K562 (cell line): Measurements from ENCODE around the gene LRRC7. TPM values are rescaled to one million over a fixed set of nuclear protein-coding genes. Genes with fewer than 3 reads are reported as not detected.

ENCODE experiments used
- E2F3 ChIP-seq: fragments of 250-450 bp; sonication (Bioruptor Pico); IDR thresholded peaks from 2 replicates; pipeline ENCODE4 v1.4.0; 2020; ENCODE audit warnings: mild to moderate bottlenecking
- ELF2 ChIP-seq: fragments of 250-450 bp; sonication (Bioruptor Pico); IDR thresholded peaks from 2 replicates; pipeline ENCODE4 v1.5.0; 2021; ENCODE audit warnings: mild to moderate bottlenecking
- EZH2 ChIP-seq: IDR thresholded peaks from 2 replicates; pipeline ENCODE4 v1.6.1; 2012; ENCODE audit warnings: low read depth, mild to moderate bottlenecking, inconsistent platforms, low read length, borderline replicate concordance
- GATA2 ChIP-seq: sonication (generic); formaldehyde crosslinking; IDR thresholded peaks from 2 replicates; pipeline ENCODE4 v1.4.0; 2020; ENCODE audit warnings: mild to moderate bottlenecking, missing genetic modification reagents
- HMGN3 ChIP-seq: IDR thresholded peaks from 2 replicates; pipeline ENCODE4 v1.6.1; 2011; ENCODE audit warnings: borderline replicate concordance, low read depth, mild to moderate bottlenecking, mixed read lengths, low read length; ENCODE audit not compliant: insufficient read length; ENCODE audit errors: extremely low read depth
- IRF2 ChIP-seq: sonication (generic); formaldehyde crosslinking; IDR thresholded peaks from 2 replicates; pipeline ENCODE4 v1.8.1; 2022; ENCODE audit warnings: mild to moderate bottlenecking, missing genetic modification reagents
- SMC3 ChIP-seq: conservative IDR thresholded peaks from 2 replicates; pipeline ENCODE4 v1.6.1; 2011; ENCODE audit warnings: low read depth, low read length, improper control_type of control experiment; ENCODE audit not compliant: insufficient read depth
- TCFL5 ChIP-seq: fragments of 250-450 bp; sonication (Bioruptor Pico); conservative IDR thresholded peaks from 2 replicates; pipeline ENCODE4 v1.6.1; 2021; ENCODE audit warnings: mild to moderate bottlenecking, moderate library complexity, matching md5 sums
- ZBTB34 ChIP-seq: fragments of 250-450 bp; sonication (Bioruptor Pico); IDR thresholded peaks from 2 replicates; pipeline ENCODE4 v1.8.0; 2021; ENCODE audit warnings: mild to moderate bottlenecking, moderate library complexity
- ZFP30 ChIP-seq: fragments of 250-450 bp; sonication (Bioruptor Pico); IDR thresholded peaks from 2 replicates; pipeline ENCODE4 v1.8.0; 2022; ENCODE audit warnings: moderate library complexity, mild to moderate bottlenecking, inconsistent platforms, borderline replicate concordance
- ZNF197 ChIP-seq: fragments of 200-800 bp; sonication (Bioruptor generic); IDR thresholded peaks from 2 replicates; pipeline ENCODE4 v1.6.1; 2016; ENCODE audit warnings: low read depth, missing genetic modification characterization, missing compliant biosample characterization
- ZNF79 ChIP-seq: fragments of 250-450 bp; sonication (Bioruptor Pico); IDR thresholded peaks from 2 replicates; pipeline ENCODE4 v1.4.0; 2020; ENCODE audit warnings: low read depth, mild to moderate bottlenecking, moderate library complexity
- polyA plus RNA-seq, 8 experiments: library from polyadenylated mRNA; depleted of rRNA in 4 of 8; stranded (reverse) in 5 of 8; unstranded in 3 of 8; fragments of >200 nt; fragmentation: Nextera tagmentation in 2 of 8; fragmentation: Illumina TruSeq in 1 of 8; extraction: Ambion mirVana in 2 of 8; extraction: Trizol in 1 of 8; gene quantifications; 2 replicates each; pipeline versions ENCODE4 v1.2.1 to v1.2.3, GENCODE V29; 2011 to 2014; ENCODE audit warnings: inconsistent platforms in 1 of 8, missing spikeins in 1 of 8
- total RNA-seq, 7 experiments: library from RNA; depleted of rRNA in 6 of 7; stranded (reverse); fragments of >200 nt in 6 of 7; fragmentation: Illumina TruSeq in 2 of 7; extraction: Trizol in 2 of 7; gene quantifications; 2 replicates each; pipeline versions ENCODE4 v1.2.1 to v1.2.3, GENCODE V29; 2011 to 2021; ENCODE audit warnings: low replicate concordance in 1 of 7
- TF ChIP-seq, protein P1 (sequence below): fragments of 450-650 bp; IDR thresholded peaks from 2 replicates; pipeline ENCODE4 v1.6.1; 2016; ENCODE audit warnings: low read depth
- TF ChIP-seq, protein P2 (sequence below): sonication (generic); formaldehyde crosslinking; IDR thresholded peaks from 2 replicates; pipeline ENCODE4 v1.8.0; 2022; ENCODE audit warnings: mild to moderate bottlenecking, missing genetic modification reagents, borderline replicate concordance
- TF ChIP-seq, protein P3 (sequence below): sonication (generic); formaldehyde crosslinking; IDR thresholded peaks from 2 replicates; pipeline ENCODE4 v1.8.1; 2022; ENCODE audit warnings: missing genetic modification reagents

Gene LRRC7
- total and polyA plus RNA-seq, 9 of the 15 experiments (the other 6 are each of a cell fraction or from before 2014, with no cell fraction given) = 0.09 to 0.94 (median 0.49) TPM

DNA sequence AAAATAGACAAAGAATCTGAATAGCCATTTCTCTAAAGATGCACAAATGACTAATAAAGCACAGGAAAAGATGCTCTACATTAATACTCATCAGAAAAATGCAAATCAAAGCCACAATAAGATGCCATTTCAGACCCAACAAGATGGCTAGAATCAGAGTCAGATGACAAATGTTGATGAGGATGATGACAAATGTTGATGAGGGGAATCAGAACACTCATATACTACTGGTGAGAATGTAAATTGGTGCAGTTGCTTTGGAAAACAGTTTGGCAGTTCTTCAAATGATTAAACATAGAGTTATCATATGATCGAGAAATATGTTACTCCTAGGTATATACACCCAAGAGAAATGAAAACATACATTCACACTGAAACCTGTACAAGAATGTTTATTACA lies 603.8 kb downstream of the LRRC7 start (continued):
- TF ChIP-seq, protein P1, sequence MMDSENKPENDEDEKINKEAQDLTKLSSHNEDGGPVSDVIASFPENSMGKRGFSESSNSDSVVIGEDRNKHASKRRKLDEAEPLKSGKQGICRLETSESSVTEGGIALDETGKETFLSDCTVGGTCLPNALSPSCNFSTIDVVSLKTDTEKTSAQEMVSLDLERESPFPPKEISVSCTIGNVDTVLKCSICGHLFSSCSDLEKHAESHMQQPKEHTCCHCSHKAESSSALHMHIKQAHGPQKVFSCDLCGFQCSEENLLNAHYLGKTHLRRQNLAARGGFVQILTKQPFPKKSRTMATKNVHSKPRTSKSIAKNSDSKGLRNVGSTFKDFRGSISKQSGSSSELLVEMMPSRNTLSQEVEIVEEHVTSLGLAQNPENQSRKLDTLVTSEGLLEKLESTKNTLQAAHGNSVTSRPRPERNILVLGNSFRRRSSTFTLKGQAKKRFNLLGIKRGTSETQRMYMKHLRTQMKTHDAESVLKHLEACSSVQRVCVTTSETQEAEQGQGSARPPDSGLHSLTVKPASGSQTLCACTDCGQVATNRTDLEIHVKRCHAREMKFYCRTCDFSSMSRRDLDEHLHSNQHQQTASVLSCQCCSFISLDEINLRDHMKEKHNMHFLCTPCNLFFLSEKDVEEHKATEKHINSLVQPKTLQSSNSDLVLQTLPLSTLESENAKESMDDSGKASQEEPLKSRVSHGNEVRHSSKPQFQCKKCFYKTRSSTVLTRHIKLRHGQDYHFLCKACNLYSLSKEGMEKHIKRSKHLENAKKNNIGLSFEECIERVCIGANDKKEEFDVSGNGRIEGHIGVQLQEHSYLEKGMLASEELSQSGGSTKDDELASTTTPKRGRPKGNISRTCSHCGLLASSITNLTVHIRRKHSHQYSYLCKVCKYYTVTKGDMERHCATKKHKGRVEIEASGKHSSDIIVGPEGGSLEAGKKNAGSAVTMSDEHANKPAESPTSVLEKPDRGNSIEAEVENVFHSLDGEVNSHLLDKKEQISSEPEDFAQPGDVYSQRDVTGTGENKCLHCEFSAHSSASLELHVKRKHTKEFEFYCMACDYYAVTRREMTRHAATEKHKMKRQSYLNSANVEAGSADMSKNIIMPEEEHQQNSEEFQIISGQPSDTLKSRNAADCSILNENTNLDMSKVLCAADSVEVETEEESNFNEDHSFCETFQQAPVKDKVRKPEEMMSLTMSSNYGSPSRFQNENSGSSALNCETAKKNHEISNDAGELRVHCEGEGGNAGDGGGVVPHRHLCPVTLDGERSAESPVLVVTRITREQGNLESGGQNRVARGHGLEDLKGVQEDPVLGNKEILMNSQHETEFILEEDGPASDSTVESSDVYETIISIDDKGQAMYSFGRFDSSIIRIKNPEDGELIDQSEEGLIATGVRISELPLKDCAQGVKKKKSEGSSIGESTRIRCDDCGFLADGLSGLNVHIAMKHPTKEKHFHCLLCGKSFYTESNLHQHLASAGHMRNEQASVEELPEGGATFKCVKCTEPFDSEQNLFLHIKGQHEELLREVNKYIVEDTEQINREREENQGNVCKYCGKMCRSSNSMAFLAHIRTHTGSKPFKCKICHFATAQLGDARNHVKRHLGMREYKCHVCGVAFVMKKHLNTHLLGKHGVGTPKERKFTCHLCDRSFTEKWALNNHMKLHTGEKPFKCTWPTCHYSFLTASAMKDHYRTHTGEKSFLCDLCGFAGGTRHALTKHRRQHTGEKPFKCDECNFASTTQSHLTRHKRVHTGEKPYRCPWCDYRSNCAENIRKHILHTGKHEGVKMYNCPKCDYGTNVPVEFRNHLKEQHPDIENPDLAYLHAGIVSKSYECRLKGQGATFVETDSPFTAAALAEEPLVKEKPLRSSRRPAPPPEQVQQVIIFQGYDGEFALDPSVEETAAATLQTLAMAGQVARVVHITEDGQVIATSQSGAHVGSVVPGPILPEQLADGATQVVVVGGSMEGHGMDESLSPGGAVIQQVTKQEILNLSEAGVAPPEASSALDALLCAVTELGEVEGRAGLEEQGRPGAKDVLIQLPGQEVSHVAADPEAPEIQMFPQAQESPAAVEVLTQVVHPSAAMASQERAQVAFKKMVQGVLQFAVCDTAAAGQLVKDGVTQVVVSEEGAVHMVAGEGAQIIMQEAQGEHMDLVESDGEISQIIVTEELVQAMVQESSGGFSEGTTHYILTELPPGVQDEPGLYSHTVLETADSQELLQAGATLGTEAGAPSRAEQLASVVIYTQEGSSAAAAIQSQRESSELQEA = no peak
- no peak for TF ChIP-seq GATA2 (CRISPR knock-in tag)
- TF ChIP-seq TCFL5 (CRISPR knock-in tag) = no peak
- no peak for TF ChIP-seq ZFP30
- no peak for TF ChIP-seq ZNF79 (CRISPR knock-in tag)
- TF ChIP-seq, protein P2, sequence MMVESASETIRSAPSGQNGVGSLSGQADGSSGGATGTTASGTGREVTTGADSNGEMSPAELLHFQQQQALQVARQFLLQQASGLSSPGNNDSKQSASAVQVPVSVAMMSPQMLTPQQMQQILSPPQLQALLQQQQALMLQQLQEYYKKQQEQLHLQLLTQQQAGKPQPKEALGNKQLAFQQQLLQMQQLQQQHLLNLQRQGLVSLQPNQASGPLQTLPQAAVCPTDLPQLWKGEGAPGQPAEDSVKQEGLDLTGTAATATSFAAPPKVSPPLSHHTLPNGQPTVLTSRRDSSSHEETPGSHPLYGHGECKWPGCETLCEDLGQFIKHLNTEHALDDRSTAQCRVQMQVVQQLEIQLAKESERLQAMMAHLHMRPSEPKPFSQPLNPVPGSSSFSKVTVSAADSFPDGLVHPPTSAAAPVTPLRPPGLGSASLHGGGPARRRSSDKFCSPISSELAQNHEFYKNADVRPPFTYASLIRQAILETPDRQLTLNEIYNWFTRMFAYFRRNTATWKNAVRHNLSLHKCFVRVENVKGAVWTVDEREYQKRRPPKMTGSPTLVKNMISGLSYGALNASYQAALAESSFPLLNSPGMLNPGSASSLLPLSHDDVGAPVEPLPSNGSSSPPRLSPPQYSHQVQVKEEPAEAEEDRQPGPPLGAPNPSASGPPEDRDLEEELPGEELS (CRISPR knock-in tag) = no peak
- TF ChIP-seq IRF2 (CRISPR knock-in tag) = no peak
- TF ChIP-seq HMGN3 = no peak
- TF ChIP-seq EZH2 = no peak
- TF ChIP-seq SMC3 = no peak
- no peak for TF ChIP-seq ZBTB34
- TF ChIP-seq, protein P3, sequence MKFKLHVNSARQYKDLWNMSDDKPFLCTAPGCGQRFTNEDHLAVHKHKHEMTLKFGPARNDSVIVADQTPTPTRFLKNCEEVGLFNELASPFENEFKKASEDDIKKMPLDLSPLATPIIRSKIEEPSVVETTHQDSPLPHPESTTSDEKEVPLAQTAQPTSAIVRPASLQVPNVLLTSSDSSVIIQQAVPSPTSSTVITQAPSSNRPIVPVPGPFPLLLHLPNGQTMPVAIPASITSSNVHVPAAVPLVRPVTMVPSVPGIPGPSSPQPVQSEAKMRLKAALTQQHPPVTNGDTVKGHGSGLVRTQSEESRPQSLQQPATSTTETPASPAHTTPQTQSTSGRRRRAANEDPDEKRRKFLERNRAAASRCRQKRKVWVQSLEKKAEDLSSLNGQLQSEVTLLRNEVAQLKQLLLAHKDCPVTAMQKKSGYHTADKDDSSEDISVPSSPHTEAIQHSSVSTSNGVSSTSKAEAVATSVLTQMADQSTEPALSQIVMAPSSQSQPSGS (CRISPR knock-in tag) = no peak
- no peak for TF ChIP-seq ELF2 (CRISPR knock-in tag)
- TF ChIP-seq ZNF197 (CRISPR knock-in tag) = no peak
- TF ChIP-seq E2F3 = no peak
